ENCODE results near the gene AKR7A3.

Gene AKR7A3

GRCh38 chr1:19251305-19252196 is 37.0 kb downstream of the AKR7A3 start, which contains the start of the genes EMC1 and MRTO4:
EMC1 (minus strand) TSS chr1:19251524; CDS start chr1:19251509, 15 bp downstream.
MRTO4 (plus strand) TSS chr1:19251805; CDS start chr1:19251836, 31 bp downstream.
- peak; percentile 63 to 93 (median 82) for DNase-seq

- no peak for DNase-seq
Observed at GRCh38 chr1:19250629-19251304, 37.8 kb downstream of the AKR7A3 start.

GRCh38 chr1:19240673-19241538 is 47.7 kb downstream of the AKR7A3 start:
- peak in 6 of 14 donors; percentile 3 to 38 (median 22) for DNase-seq

- no peak for DNase-seq
Observed at GRCh38 chr1:19239876-19240275, 48.7 kb downstream of the AKR7A3 start.

- no peak for DNase-seq
Observed at GRCh38 chr1:19234224-19234623, 54.3 kb downstream of the AKR7A3 start.

Measured in C1 segment of cervical spinal cord (tissue), 14 donors.